Activated naive CD8-positive, alpha-beta T cell treated with anti-CD3 and anti-CD28 coated beads, Interleukin-2, amount 50 U/mL, for 24 hours (primary cell): ENCODE measurements around the gene PLEKHA7.
"Not testable (repeated sequence)": the region's sequence is repeated elsewhere in the genome, so short reads cannot be mapped to it uniquely, and the experiment has no call there.

Experiments used
- ATAC-seq: fragments of 150-1000 bp; cut with Tn5 transposase; one replicate; pipeline ENCODE4 v1.10.0; 2021
- DNase-seq: peaks from one replicate; pipeline ENCODE4 v3.0.0; 2021
- H3K27ac Mint-ChIP-seq: one replicate; pipeline ENCODE4 v1.8.0; 2021; ENCODE audit warnings: mild to moderate bottlenecking, mixed read lengths
- H3K27me3 Mint-ChIP-seq: one replicate; pipeline ENCODE4 v1.8.0; 2021; ENCODE audit warnings: mixed read lengths
- H3K36me3 Mint-ChIP-seq: one replicate; pipeline ENCODE4 v1.8.0; 2021; ENCODE audit warnings: low read depth, mixed read lengths
- H3K4me1 Mint-ChIP-seq: one replicate; pipeline ENCODE4 v1.8.0; 2021; ENCODE audit warnings: mixed read lengths
- H3K4me3 Mint-ChIP-seq: one replicate; pipeline ENCODE4 v1.8.0; 2021; ENCODE audit warnings: mild to moderate bottlenecking, moderate library complexity, mixed read lengths
- H3K9me3 Mint-ChIP-seq: one replicate; pipeline ENCODE4 v1.8.0; 2021; ENCODE audit warnings: mixed read lengths

PLEKHA7 gene

GRCh38 chr11:16977136-16977993 is 36.8 kb downstream of the PLEKHA7 start:
- Mint-ChIP-seq H3K36me3 (no peaks in the 10 kb centered on the region), H3K4me1 (no peaks in the 10 kb centered on the region), H3K27ac (no peak overlapping the region), H3K4me3 (no peak overlapping the region), H3K9me3 (no peaks in the 10 kb centered on the region), H3K27me3 (no peaks in the 10 kb centered on the region)
- ATAC-seq (no peak), DNase-seq (no peak)

DNA sequence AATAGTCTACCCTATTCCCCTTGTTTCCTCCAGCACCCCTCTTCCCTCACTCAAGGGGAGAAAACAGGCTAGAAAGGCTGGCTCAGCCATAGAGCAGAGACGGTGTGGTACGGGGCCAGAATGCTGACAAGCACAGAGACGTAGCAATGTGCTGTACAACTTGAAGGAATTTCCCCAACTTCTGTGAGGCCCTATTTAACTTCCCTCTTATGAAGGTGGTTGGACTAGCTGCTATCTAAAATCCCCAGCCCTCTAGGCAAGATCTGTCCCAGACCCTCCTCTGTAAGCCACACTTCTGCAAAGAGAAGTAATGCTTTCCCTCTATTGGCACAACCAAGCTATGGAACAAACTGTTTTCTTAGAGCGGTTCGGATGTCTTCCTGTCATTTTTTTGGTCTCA is 37.8 kb downstream of the PLEKHA7 start:
- Mint-ChIP-seq H3K4me1 (no peaks in the 10 kb centered on the region), H3K27me3 (no peaks in the 10 kb centered on the region), H3K4me3 (no peak overlapping the region), H3K27ac (no peak overlapping the region), H3K36me3 (no peaks in the 10 kb centered on the region), H3K9me3 (no peaks in the 10 kb centered on the region)
- ATAC-seq, result no peak
- no peak for DNase-seq

GRCh38 chr11:16975906-16976305 is 38.3 kb downstream of the PLEKHA7 start:
- Mint-ChIP-seq H3K27me3 (no peaks in the 10 kb centered on the region), H3K27ac (no peak overlapping the region), H3K9me3 (no peaks in the 10 kb centered on the region), H3K4me3 (no peak overlapping the region), H3K4me1 (no peaks in the 10 kb centered on the region), H3K36me3 (no peaks in the 10 kb centered on the region)
- ATAC-seq, result no peak
- DNase-seq, result no peak

- no peaks in the 10 kb centered on the region for H3K9me3 Mint-ChIP-seq
- H3K27me3 Mint-ChIP-seq, result no peaks in the 10 kb centered on the region
- no peak for ATAC-seq
- peaks cover 11% of the 10 kb centered on the region for H3K4me1 Mint-ChIP-seq
- no peaks in the 10 kb centered on the region for H3K36me3 Mint-ChIP-seq
- H3K4me3 Mint-ChIP-seq, result no peak overlapping the region
- no peak overlapping the region for H3K27ac Mint-ChIP-seq
- no peak for DNase-seq
Measured at GRCh38 chr11:16973338-16973964, 40.8 kb downstream of the PLEKHA7 start.

GRCh38 chr11:16969010-16969999 is 44.9 kb downstream of the PLEKHA7 start:
- DNase-seq (no peak), ATAC-seq (peak; percentile 65)
- H3K36me3 Mint-ChIP-seq, result no peaks in the 10 kb centered on the region
- H3K27me3 Mint-ChIP-seq, result no peaks in the 10 kb centered on the region
- H3K4me3 Mint-ChIP-seq, result no peak overlapping the region
- H3K4me1 Mint-ChIP-seq, result peaks cover 14% of the 10 kb centered on the region
- peak overlapping the region; percentile 20 for H3K27ac Mint-ChIP-seq
- no peaks in the 10 kb centered on the region for H3K9me3 Mint-ChIP-seq

GRCh38 chr11:16968196-16968595 is 46.0 kb downstream of the PLEKHA7 start:
- no peaks in the 10 kb centered on the region for H3K9me3 Mint-ChIP-seq
- peaks cover 16% of the 10 kb centered on the region for H3K4me1 Mint-ChIP-seq
- ATAC-seq, result peak; percentile 9
- no peak overlapping the region for H3K4me3 Mint-ChIP-seq
- no peak overlapping the region for H3K27ac Mint-ChIP-seq
- H3K36me3 Mint-ChIP-seq, result no peaks in the 10 kb centered on the region
- H3K27me3 Mint-ChIP-seq, result no peaks in the 10 kb centered on the region
- DNase-seq, result no peak

DNA sequence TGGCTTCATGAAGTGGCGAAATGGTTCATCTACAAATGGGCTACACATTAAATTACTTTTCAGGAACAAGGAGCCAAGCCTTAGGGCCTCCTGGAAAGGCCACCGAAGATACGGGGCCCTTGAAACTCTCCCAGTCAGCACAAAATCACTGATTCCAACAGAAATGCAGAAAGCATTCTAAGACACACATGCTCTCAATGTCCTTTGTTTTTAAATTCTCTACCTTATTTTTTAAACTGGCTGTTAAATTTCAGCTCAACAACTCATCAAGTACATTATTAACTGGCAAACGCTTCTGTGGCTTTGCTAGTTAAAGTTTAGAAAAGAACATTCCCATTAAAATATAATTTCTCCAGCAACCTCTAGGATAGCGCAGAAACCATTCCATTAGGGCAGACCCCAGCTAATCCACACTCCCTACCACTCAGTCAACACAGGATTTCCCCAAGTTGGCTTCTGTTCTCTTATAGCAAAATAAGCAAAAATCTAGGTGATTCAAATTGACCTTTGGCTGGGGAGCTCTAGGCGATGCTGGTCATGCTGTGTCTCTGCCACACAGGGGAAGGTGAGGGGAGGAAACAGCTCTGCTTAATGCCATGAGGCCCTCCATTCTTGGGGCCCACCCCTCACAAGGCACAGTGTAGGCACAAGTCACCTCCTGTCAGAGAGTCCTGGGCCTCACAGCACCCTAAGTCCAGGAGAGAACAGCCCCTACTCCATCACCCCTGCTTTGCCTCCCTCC is 47.1 kb downstream of the PLEKHA7 start:
- DNase-seq (no peak), ATAC-seq (peak; percentile 34)
- no peaks in the 10 kb centered on the region for H3K36me3 Mint-ChIP-seq
- no peak overlapping the region for H3K4me3 Mint-ChIP-seq
- no peaks in the 10 kb centered on the region for H3K9me3 Mint-ChIP-seq
- H3K4me1 Mint-ChIP-seq, result peaks cover 16% of the 10 kb centered on the region
- no peak overlapping the region for H3K27ac Mint-ChIP-seq
- H3K27me3 Mint-ChIP-seq, result no peaks in the 10 kb centered on the region

- DNase-seq (no peak), ATAC-seq (no peak)
- Mint-ChIP-seq H3K27me3 (no peaks in the 10 kb centered on the region), H3K4me3 (no peak overlapping the region), H3K9me3 (no peaks in the 10 kb centered on the region), H3K27ac (no peak overlapping the region), H3K36me3 (no peaks in the 10 kb centered on the region), H3K4me1 (peaks cover 16% of the 10 kb centered on the region)
Measured at GRCh38 chr11:16964501-16964900, 49.7 kb downstream of the PLEKHA7 start.

GRCh38 chr11:16963316-16963876 is 50.8 kb downstream of the PLEKHA7 start:
- H3K27me3 Mint-ChIP-seq, result no peaks in the 10 kb centered on the region
- H3K36me3 Mint-ChIP-seq, result no peaks in the 10 kb centered on the region
- ATAC-seq, result no peak
- peaks cover 6% of the 10 kb centered on the region for H3K4me1 Mint-ChIP-seq
- no peaks in the 10 kb centered on the region for H3K9me3 Mint-ChIP-seq
- no peak overlapping the region for H3K27ac Mint-ChIP-seq
- no peak for DNase-seq
- no peak overlapping the region for H3K4me3 Mint-ChIP-seq

GRCh38 chr11:16962589-16962988 is 51.6 kb downstream of the PLEKHA7 start:
- H3K9me3 Mint-ChIP-seq, DNase-seq, H3K4me1 Mint-ChIP-seq, ATAC-seq, H3K36me3 Mint-ChIP-seq, H3K4me3 Mint-ChIP-seq, H3K27ac Mint-ChIP-seq, H3K27me3 Mint-ChIP-seq: not testable (repeated sequence)

GRCh38 chr11:16962146-16962545 is 52.1 kb downstream of the PLEKHA7 start:
- Mint-ChIP-seq H3K9me3 (no peaks in the 10 kb centered on the region), H3K27me3 (no peaks in the 10 kb centered on the region), H3K36me3 (no peaks in the 10 kb centered on the region), H3K27ac (no peak overlapping the region), H3K4me3 (no peak overlapping the region), H3K4me1 (peaks cover 2% of the 10 kb centered on the region)
- ATAC-seq, result no peak
- DNase-seq, result no peak

GRCh38 chr11:16960250-16960649 is 54.0 kb downstream of the PLEKHA7 start:
- no peaks in the 10 kb centered on the region for H3K27me3 Mint-ChIP-seq
- peaks cover 2% of the 10 kb centered on the region for H3K4me1 Mint-ChIP-seq
- no peak for DNase-seq
- no peaks in the 10 kb centered on the region for H3K36me3 Mint-ChIP-seq
- H3K4me3 Mint-ChIP-seq, result no peak overlapping the region
- ATAC-seq, result no peak
- H3K27ac Mint-ChIP-seq, result no peak overlapping the region
- H3K9me3 Mint-ChIP-seq, result no peaks in the 10 kb centered on the region

DNA sequence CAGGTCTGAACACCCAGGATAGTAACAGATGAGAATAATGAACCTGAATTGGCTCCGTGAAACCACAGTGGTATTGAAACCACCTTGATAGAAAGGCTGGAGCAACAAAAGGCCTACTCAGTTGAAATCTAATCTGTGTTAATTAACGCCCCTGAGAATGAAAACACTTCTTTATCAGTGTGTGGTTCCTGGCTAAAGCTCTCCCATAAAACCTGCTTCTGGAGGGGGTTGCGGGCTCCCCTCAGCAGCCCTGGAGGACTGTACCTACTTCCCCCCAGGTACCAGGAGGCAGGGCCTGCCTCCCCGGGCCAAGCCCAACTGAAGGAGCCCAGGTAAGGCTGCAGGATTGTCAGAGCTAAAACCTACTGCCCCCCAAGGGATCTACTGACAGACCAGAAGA is 54.6 kb downstream of the PLEKHA7 start:
- Mint-ChIP-seq H3K4me1 (peaks cover 2% of the 10 kb centered on the region), H3K9me3 (no peaks in the 10 kb centered on the region), H3K27ac (no peak overlapping the region), H3K36me3 (no peaks in the 10 kb centered on the region), H3K27me3 (no peaks in the 10 kb centered on the region), H3K4me3 (no peak overlapping the region)
- ATAC-seq (no peak), DNase-seq (no peak)

- Mint-ChIP-seq H3K27ac (no peak overlapping the region), H3K9me3 (no peaks in the 10 kb centered on the region), H3K27me3 (no peaks in the 10 kb centered on the region), H3K4me1 (peaks cover under 1% of the 10 kb centered on the region), H3K36me3 (no peaks in the 10 kb centered on the region), H3K4me3 (no peak overlapping the region)
- ATAC-seq (no peak), DNase-seq (no peak)
Measured at GRCh38 chr11:16958833-16959232, 55.4 kb downstream of the PLEKHA7 start.
